ENCODE measurements around the gene RBM48.
A peak's percentile ranks its signal among the peaks of the same experiment; 100 is the strongest.

Gene RBM48

DNA sequence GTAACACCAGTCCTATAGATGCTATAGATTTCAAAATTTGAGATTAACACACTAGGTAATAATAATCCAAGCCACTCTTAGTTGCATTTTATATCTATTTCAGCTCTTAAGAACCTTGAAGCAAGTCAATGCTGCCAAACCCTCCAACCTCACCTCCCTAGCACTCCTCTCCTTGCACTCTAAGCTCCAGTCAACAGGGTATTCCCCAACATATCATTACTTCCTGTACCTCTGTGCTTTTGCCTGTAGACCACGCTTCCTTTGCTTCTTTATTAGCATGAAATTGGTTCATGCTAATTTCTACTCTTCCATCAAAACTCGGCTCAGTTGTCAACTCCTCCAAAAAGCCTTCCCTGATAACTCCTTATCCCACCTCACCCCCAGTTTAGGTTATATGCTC lies 24.8 kb upstream of the RBM48 start:
- no peak overlapping the region for H3K9ac ChIP-seq (ENCODE audit: low read depth in 1 of 2, low read length in 2 of 2)

DNA sequence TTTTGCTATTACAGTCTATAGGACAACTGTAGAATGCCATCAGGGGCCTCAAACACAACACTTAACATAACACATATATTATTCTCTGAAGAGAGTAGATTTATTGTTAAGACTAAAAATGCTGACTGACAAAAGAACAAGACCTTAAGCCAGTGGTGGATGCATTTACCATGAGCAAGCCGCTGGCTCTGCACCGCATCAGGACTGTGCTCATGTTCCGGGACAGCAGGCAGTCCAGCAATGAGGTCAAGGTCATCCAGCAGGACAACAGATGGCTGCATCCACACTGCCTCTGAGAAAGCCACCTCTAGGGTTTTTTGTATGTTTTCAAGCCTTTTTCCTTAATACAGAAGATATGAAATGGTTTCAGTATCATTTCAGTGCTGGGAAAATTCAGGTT lies 24.0 kb upstream of the RBM48 start:
- peaks cover 0 to 48% of the 10 kb centered on the region in 2 donors for H3K36me3 ChIP-seq (ENCODE audit: control insufficient read depth in 1 of 2, insufficient read depth in 2 of 2, low read length in 2 of 2)
- H3K4me1 ChIP-seq (ENCODE audit: control insufficient read depth in 1 of 2, insufficient read depth in 2 of 2, low read length in 2 of 2), result no peaks in the 10 kb centered on the region
- H3K27me3 ChIP-seq (ENCODE audit: control insufficient read depth in 1 of 2, insufficient read depth in 2 of 2, low read length in 2 of 2), result no peaks in the 10 kb centered on the region
- H3K4me3 ChIP-seq (ENCODE audit: low read depth in 1 of 2, low read length in 2 of 2), result no peak overlapping the region
- no peaks in the 10 kb centered on the region for H3K9me3 ChIP-seq (ENCODE audit: control insufficient read depth in 1 of 2, low read length in 2 of 2)
- H3K9ac ChIP-seq (ENCODE audit: low read depth in 1 of 2, low read length in 2 of 2), result no peak overlapping the region
- no peak overlapping the region for H3K27ac ChIP-seq (ENCODE audit: low read depth, low read length)

More for the DNA sequence above, 24.8 kb upstream of the RBM48 start:
- Histone ChIP-seq H3K4me1 (ENCODE audit: control insufficient read depth in 1 of 2, insufficient read depth in 2 of 2, low read length in 2 of 2) (no peaks in the 10 kb centered on the region), H3K27ac (ENCODE audit: low read depth, low read length) (no peak overlapping the region), H3K27me3 (ENCODE audit: control insufficient read depth in 1 of 2, insufficient read depth in 2 of 2, low read length in 2 of 2) (no peaks in the 10 kb centered on the region), H3K9me3 (ENCODE audit: control insufficient read depth in 1 of 2, low read length in 2 of 2) (no peaks in the 10 kb centered on the region), H3K36me3 (ENCODE audit: control insufficient read depth in 1 of 2, insufficient read depth in 2 of 2, low read length in 2 of 2) (peaks cover 3 to 55% of the 10 kb centered on the region in 2 donors), H3K4me3 (ENCODE audit: low read depth in 1 of 2, low read length in 2 of 2) (no peak overlapping the region)

DNA sequence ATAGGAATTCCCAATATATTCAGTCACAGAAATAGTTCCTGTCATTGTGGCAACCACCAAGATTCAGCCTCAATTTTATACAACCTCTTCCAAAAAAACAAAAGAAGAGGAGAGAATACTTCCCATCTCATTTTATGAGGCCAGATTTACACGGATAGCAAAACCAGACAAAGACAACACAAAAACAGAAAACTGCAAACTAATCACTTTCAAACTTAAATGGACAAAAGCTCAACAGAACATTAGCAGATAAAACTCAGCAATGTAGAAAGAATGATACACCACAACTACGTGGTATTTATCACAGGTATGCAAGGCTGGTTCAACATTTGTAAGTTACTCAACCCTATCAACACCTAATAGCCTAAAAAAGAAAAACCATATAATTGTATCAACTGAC lies 22.2 kb upstream of the RBM48 start:
- H3K36me3 ChIP-seq (ENCODE audit: control insufficient read depth in 1 of 2, insufficient read depth in 2 of 2, low read length in 2 of 2), result peaks cover 0 to 36% of the 10 kb centered on the region in 2 donors

DNA sequence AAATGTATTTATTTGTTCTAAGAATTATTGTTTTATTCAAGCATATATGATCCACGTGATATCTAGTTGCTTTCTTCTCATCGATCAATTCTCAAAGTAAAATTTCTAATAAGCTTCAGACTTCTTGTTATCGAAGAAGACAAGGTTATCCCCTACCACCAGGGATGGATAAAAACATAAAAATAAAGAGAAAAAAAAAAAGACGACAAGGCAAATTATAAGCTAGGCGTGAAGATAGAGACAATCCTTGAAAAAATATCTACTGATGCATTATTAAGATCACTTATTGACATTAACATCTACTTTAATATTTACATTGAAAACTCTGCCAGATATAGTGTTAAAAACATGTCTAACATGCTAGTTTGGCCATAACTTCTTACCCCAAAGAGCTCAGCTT lies 19.6 kb upstream of the RBM48 start:
- peaks cover 0 to 23% of the 10 kb centered on the region in 2 donors for H3K36me3 ChIP-seq (ENCODE audit: control insufficient read depth in 1 of 2, insufficient read depth in 2 of 2, low read length in 2 of 2)
- H3K27ac ChIP-seq (ENCODE audit: low read depth, low read length), result no peak overlapping the region
- H3K4me3 ChIP-seq (ENCODE audit: low read depth in 1 of 2, low read length in 2 of 2), result no peak overlapping the region
- H3K27me3 ChIP-seq (ENCODE audit: control insufficient read depth in 1 of 2, insufficient read depth in 2 of 2, low read length in 2 of 2), result no peaks in the 10 kb centered on the region
- no peaks in the 10 kb centered on the region for H3K4me1 ChIP-seq (ENCODE audit: control insufficient read depth in 1 of 2, insufficient read depth in 2 of 2, low read length in 2 of 2)
- H3K9ac ChIP-seq (ENCODE audit: low read depth in 1 of 2, low read length in 2 of 2), result no peak overlapping the region
- H3K9me3 ChIP-seq (ENCODE audit: control insufficient read depth in 1 of 2, low read length in 2 of 2), result no peaks in the 10 kb centered on the region

More for the DNA sequence above, 22.2 kb upstream of the RBM48 start:
- no peaks in the 10 kb centered on the region for H3K9me3 ChIP-seq (ENCODE audit: control insufficient read depth in 1 of 2, low read length in 2 of 2)
- no peak overlapping the region for H3K27ac ChIP-seq (ENCODE audit: low read depth, low read length)
- H3K9ac ChIP-seq (ENCODE audit: low read depth in 1 of 2, low read length in 2 of 2), result no peak overlapping the region
- H3K4me1 ChIP-seq (ENCODE audit: control insufficient read depth in 1 of 2, insufficient read depth in 2 of 2, low read length in 2 of 2), result no peaks in the 10 kb centered on the region
- H3K27me3 ChIP-seq (ENCODE audit: control insufficient read depth in 1 of 2, insufficient read depth in 2 of 2, low read length in 2 of 2), result no peaks in the 10 kb centered on the region
- H3K4me3 ChIP-seq (ENCODE audit: low read depth in 1 of 2, low read length in 2 of 2), result no peak overlapping the region

DNA sequence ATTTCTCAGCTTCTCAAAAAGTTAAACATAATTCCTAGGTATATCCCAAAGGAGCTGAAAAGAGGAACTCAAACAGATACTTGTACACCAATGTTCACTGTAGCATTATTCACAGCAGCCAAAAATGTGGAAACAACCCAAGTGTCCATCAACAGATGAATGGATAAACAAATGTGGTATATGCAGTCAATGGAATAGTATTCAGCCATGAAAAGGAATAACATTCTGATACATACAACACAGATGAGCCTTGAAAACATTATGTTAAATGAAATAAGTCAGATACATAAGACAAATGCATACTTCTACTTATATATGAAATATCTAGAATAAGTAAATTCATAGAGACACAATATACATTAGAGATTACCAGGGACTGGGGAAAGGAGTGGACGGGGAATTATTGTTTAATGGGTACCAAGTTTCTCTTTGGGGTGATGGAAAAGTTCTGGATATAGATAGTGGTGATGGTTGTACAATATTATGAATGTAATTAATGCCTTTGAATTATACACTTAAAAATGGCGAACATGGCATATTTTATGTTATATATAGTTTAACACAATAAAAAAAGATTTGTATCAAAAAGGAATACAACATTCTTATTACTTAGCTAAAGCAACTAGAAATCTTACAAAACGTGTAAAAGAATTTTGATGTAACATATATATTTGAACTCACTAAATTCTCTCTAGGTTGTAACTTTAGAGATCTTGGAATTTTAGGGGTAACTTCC lies 15.3 kb upstream of the RBM48 start:
- Histone ChIP-seq H3K9me3 (ENCODE audit: control insufficient read depth in 1 of 2, low read length in 2 of 2) (no peaks in the 10 kb centered on the region), H3K36me3 (ENCODE audit: control insufficient read depth in 1 of 2, insufficient read depth in 2 of 2, low read length in 2 of 2) (peaks cover under 1 to 25% of the 10 kb centered on the region in 2 donors), H3K4me1 (ENCODE audit: control insufficient read depth in 1 of 2, insufficient read depth in 2 of 2, low read length in 2 of 2) (no peaks in the 10 kb centered on the region), H3K4me3 (ENCODE audit: low read depth in 1 of 2, low read length in 2 of 2) (no peak overlapping the region), H3K27ac (ENCODE audit: low read depth, low read length) (no peak overlapping the region), H3K9ac (ENCODE audit: low read depth in 1 of 2, low read length in 2 of 2) (no peak overlapping the region), H3K27me3 (ENCODE audit: control insufficient read depth in 1 of 2, insufficient read depth in 2 of 2, low read length in 2 of 2) (no peaks in the 10 kb centered on the region)

DNA sequence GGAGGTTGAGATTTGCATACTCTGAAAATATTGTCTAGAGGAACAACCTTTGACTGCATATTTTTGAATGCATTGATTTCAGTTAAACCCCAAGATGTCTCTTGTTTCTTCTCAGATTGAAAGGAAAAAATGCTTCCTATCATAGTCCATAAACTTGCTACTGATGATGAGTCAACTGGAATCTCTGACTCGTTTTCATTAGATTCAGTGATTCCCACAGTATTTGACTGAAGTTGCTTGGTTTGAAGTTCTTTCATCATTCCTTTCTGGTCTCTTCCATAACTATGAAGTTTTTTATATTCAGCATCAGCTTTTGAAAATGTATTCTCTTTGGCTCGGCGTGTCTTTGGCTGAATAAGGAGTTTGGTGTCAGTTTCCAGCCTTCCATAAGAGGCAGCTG lies 11.0 kb upstream of the RBM48 start:
- H3K36me3 ChIP-seq (ENCODE audit: control insufficient read depth in 1 of 2, insufficient read depth in 2 of 2, low read length in 2 of 2), result peaks cover 3 to 22% of the 10 kb centered on the region in 2 donors
- no peak overlapping the region for H3K4me3 ChIP-seq (ENCODE audit: low read depth in 1 of 2, low read length in 2 of 2)
- H3K4me1 ChIP-seq (ENCODE audit: control insufficient read depth in 1 of 2, insufficient read depth in 2 of 2, low read length in 2 of 2), result no peaks in the 10 kb centered on the region
- no peak overlapping the region for H3K9ac ChIP-seq (ENCODE audit: low read depth in 1 of 2, low read length in 2 of 2)
- H3K27me3 ChIP-seq (ENCODE audit: control insufficient read depth in 1 of 2, insufficient read depth in 2 of 2, low read length in 2 of 2), result no peaks in the 10 kb centered on the region
- H3K27ac ChIP-seq (ENCODE audit: low read depth, low read length), result no peak overlapping the region
- H3K9me3 ChIP-seq (ENCODE audit: control insufficient read depth in 1 of 2, low read length in 2 of 2), result no peaks in the 10 kb centered on the region

DNA sequence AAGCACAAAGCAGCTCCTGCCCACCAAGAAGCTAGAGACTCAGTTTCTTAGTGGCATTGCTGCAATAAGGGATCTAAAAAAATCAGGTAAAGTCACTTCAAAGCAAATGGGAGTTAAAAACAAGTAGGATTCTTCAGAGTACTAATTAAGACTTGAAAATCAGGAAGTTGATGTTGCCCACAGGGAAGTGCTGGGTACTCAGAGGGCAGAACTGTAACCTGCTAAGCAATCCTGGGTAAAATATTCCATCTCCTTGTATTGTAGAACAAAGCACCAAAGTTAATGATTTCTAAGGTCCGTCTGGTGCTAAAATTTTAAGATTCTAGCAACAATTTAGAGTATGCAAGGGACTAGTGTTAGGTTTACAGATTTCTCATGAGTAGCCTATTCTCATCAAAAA lies 8.6 kb upstream of the RBM48 start:
- Histone ChIP-seq H3K4me1 (ENCODE audit: control insufficient read depth in 1 of 2, insufficient read depth in 2 of 2, low read length in 2 of 2) (no peaks in the 10 kb centered on the region), H3K9me3 (ENCODE audit: control insufficient read depth in 1 of 2, low read length in 2 of 2) (no peaks in the 10 kb centered on the region), H3K9ac (ENCODE audit: low read depth in 1 of 2, low read length in 2 of 2) (no peak overlapping the region), H3K27me3 (ENCODE audit: control insufficient read depth in 1 of 2, insufficient read depth in 2 of 2, low read length in 2 of 2) (no peaks in the 10 kb centered on the region), H3K27ac (ENCODE audit: low read depth, low read length) (no peak overlapping the region), H3K36me3 (ENCODE audit: control insufficient read depth in 1 of 2, insufficient read depth in 2 of 2, low read length in 2 of 2) (peaks cover 3 to 16% of the 10 kb centered on the region in 2 donors), H3K4me3 (ENCODE audit: low read depth in 1 of 2, low read length in 2 of 2) (no peak overlapping the region)

DNA sequence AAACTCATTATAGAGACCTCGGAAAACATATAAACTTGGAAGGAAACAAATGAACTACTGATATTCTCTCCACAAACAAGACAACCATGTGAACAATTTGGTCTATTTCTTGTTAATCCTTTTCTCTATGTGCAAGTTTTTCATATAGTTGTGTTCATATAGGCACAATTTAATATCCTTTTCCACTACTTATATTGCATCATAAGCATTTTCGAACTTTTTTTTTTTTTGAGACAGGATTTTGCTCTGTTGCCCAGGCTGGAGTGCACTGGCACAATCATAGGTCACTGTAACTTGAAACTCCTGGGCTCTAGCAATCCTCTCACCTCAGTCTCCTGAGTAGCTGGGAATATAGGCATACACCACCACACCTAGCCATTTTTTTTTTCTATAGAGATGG lies 5.5 kb upstream of the RBM48 start:
- Histone ChIP-seq H3K36me3 (ENCODE audit: control insufficient read depth in 1 of 2, insufficient read depth in 2 of 2, low read length in 2 of 2) (peaks cover 3 to 4% of the 10 kb centered on the region in 2 donors), H3K9ac (ENCODE audit: low read depth in 1 of 2, low read length in 2 of 2) (no peak overlapping the region), H3K27me3 (ENCODE audit: control insufficient read depth in 1 of 2, insufficient read depth in 2 of 2, low read length in 2 of 2) (no peaks in the 10 kb centered on the region), H3K4me1 (ENCODE audit: control insufficient read depth in 1 of 2, insufficient read depth in 2 of 2, low read length in 2 of 2) (peaks cover 6 to 9% of the 10 kb centered on the region in 2 donors), H3K27ac (ENCODE audit: low read depth, low read length) (no peak overlapping the region), H3K9me3 (ENCODE audit: control insufficient read depth in 1 of 2, low read length in 2 of 2) (no peaks in the 10 kb centered on the region), H3K4me3 (ENCODE audit: low read depth in 1 of 2, low read length in 2 of 2) (no peak overlapping the region)

DNA sequence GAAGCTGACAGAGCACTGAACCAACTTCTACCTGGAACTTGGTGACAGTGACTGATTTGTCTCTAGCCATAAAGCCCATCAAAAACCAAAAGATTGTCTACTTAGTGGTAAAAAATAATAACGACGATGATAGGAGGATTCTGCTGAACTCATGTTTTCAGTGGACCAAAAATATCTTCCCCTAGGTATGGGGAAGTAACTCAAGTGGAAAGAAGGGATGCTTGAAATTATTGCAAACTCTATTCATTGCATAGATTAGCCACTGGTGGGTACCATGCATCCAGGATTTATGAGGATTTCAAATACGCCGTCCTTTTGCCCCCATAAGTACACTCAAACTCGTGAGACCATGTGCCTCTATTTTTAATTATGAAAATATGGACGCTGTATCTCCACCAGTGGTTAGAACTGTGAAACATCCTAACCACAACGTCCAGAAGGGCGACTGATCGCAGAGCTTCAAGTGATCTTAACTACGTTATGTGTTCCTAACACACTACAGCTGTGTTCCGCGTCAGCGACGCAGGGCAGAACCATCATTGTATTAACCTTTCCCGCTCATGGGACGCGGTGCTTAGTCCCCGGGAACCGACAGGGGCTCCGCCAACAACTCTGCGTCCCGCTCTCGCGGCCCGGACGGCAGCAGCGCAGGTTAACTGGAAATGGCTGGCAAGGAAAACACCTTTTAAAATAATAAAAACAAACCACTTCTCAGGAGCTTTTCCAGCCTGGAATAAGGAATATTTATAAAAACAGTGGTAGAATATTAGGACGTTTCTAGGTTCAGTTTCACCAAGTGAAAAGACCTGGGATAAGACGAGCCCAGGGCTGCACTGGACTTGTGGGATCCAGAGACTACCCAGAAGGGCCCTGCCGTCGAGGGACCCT lies 1.1 kb upstream of the RBM48 start:
- peak overlapping the region; percentile 76 to 80 for H3K9ac ChIP-seq (ENCODE audit: low read depth in 1 of 2, low read length in 2 of 2)
- H3K4me1 ChIP-seq (ENCODE audit: control insufficient read depth in 1 of 2, insufficient read depth in 2 of 2, low read length in 2 of 2), result peaks cover 16 to 18% of the 10 kb centered on the region in 2 donors
- H3K4me3 ChIP-seq (ENCODE audit: low read depth in 1 of 2, low read length in 2 of 2), result peak overlapping the region; percentile 93 to 94
- H3K27me3 ChIP-seq (ENCODE audit: control insufficient read depth in 1 of 2, insufficient read depth in 2 of 2, low read length in 2 of 2), result no peaks in the 10 kb centered on the region
- H3K9me3 ChIP-seq (ENCODE audit: control insufficient read depth in 1 of 2, low read length in 2 of 2), result no peaks in the 10 kb centered on the region
- H3K27ac ChIP-seq (ENCODE audit: low read depth, low read length), result peak overlapping the region; percentile 75
- peaks cover 7 to 20% of the 10 kb centered on the region in 2 donors for H3K36me3 ChIP-seq (ENCODE audit: control insufficient read depth in 1 of 2, insufficient read depth in 2 of 2, low read length in 2 of 2)

DNA sequence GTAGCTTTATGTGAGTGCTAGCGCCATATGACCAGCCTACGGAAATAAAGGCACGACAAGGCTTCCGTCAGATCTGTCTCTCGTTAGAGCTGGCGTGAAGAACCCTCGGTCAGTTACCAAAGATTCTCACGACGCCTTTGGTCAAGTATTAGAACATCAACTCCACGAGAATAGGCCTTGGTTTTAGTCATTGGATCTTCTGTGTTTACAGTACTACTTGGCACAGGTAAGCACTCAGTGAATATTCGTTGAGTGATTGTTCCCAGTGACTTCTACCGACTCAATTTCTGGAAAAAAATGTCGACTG lies 316 bp downstream of the RBM48 start:
- Histone ChIP-seq H3K9ac (ENCODE audit: low read depth in 1 of 2, low read length in 2 of 2) (peak overlapping the region; percentile 91 to 97), H3K27ac (ENCODE audit: low read depth, low read length) (peak overlapping the region; percentile 85), H3K4me1 (ENCODE audit: control insufficient read depth in 1 of 2, insufficient read depth in 2 of 2, low read length in 2 of 2) (peaks cover 16 to 18% of the 10 kb centered on the region in 2 donors), H3K36me3 (ENCODE audit: control insufficient read depth in 1 of 2, insufficient read depth in 2 of 2, low read length in 2 of 2) (peaks cover 21 to 32% of the 10 kb centered on the region in 2 donors), H3K9me3 (ENCODE audit: control insufficient read depth in 1 of 2, low read length in 2 of 2) (no peaks in the 10 kb centered on the region), H3K27me3 (ENCODE audit: control insufficient read depth in 1 of 2, insufficient read depth in 2 of 2, low read length in 2 of 2) (no peaks in the 10 kb centered on the region), H3K4me3 (ENCODE audit: low read depth in 1 of 2, low read length in 2 of 2) (peak overlapping the region; percentile 99 to 100)

All from duodenal mucosa (tissue), 2 donors.